Stimulated activated CD8-positive, alpha-beta memory T cell treated with anti-CD3 and anti-CD28 coated beads, Interleukin-12 subunit alpha, Interleukin-12 subunit beta, amount 100 ng/mL, for 1 hour (primary cell): ENCODE results near the gene TMEM196.
"Not testable (repeated sequence)": the region's sequence is repeated elsewhere in the genome, so short reads cannot be mapped to it uniquely, and the experiment has no call there.

Experiments
- DNase-seq: peaks from one replicate; pipeline ENCODE4 v3.0.0-alpha.2; 2020; ENCODE audit warnings: low read depth

Gene TMEM196

DNA sequence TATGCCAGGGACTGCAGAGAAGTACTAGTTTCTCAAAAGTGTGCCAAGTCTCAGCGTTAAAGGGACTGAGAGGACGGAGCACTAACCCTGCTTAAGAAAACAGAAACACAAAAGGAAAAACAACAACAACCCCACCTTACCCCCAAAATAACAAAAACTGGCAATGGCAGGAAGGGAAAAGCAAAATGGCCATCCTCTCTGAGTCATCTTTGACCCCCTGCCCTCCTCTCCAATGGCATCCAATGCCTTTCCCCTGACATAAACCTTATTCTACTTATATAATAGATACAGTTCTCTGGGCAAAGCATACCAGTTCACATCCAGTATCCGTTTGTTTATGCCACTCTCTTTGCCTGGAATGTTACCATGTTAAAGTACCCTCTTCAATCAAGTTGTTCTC, 66.2 kb downstream of the TMEM196 start:
- DNase-seq, result no peak

DNA sequence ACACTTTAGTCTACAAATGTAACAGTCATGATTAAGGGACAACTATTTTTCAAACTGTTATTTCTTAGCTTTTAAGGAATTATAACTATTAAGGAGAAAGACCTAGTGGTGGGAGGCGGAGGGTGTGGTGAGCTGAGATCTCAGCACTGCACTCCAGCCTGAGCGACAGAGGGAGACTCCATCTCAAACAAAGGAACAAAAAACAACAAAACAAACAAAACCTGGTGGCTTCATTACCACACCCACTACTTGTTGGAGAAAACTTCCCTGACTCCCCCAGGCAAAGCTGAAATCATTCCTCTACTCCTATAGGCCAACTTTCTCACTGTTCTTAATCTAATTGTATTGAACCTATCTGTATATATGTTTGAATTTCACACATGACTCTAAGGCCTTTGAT, 67.8 kb downstream of the TMEM196 start:
- DNase-seq, result no peak

DNA sequence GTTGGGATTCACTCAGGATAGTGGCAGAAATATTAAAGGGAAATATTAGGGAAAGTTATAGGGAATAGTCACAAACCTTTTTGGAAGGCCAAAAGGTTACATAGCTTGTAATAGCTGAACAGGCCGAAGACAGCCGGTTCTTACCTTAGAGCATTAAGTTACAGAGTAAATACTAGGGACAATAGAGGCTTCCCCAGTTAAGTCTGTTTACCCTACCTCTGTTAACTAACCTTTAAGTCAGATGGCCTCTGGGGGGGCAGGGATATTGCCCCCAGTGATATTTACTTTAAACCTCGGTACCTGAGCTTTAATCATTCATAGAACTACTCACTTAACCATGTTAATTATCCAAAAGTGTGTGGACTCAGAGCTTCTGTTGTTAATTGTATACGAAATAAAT, 71.9 kb downstream of the TMEM196 start:
- no peak for DNase-seq

DNA sequence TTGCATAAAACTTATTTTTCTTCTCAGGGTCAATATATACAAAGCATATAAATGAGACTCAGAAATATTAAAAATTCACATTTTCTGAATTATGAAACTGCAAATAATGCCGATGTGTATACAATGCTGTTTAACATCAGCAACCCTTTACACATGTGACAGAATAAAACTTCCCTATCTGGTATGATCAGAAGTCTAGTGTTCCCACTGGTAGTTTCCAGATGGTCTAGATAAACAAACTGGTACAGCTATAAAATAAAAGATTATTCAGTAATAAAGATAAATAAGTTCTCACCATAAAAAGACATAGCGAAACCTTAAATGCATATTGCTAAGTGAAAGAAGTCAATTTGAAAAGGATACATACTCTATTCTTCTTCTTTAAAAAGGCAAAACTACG, 72.5 kb downstream of the TMEM196 start:
- no peak for DNase-seq

DNA sequence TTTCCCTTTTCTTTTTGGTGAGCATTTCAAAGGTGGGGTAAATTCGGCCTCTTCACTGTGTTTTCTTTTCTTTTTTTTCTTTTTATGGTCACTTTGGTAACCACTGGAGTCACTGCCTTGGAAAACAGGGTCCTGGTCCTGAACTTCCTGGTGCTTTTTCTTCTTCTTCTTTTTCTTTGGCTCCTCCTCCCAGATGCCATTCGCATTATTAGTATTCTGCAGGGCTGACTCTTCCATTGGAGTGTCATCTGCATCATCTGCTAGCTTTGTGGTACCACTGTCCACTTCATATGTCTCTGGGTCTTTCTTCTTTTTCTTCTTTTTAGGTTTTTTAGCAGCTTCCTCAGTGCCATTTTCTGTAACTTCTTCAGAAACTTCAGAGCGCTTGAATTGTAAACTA, 75.1 kb downstream of the TMEM196 start:
- no peak for DNase-seq

DNA sequence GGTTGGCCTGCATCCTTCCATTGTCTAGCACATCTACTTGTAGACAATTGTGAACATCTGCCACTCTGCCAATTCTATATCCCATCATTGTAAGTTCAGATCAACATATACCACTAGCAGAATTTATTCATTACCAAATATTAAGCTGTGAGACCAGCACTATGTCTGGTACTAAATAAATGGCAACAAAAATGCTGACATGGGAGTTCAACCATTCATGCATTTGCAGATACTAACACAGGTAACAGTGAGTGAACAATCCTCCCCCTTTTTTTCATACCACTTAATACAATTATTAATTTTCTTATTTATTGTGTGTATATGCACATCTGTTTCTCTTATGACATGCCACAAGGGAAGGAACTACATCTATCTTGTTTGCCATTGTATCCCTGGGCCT, 76.5 kb downstream of the TMEM196 start:
- DNase-seq, result no peak

DNA sequence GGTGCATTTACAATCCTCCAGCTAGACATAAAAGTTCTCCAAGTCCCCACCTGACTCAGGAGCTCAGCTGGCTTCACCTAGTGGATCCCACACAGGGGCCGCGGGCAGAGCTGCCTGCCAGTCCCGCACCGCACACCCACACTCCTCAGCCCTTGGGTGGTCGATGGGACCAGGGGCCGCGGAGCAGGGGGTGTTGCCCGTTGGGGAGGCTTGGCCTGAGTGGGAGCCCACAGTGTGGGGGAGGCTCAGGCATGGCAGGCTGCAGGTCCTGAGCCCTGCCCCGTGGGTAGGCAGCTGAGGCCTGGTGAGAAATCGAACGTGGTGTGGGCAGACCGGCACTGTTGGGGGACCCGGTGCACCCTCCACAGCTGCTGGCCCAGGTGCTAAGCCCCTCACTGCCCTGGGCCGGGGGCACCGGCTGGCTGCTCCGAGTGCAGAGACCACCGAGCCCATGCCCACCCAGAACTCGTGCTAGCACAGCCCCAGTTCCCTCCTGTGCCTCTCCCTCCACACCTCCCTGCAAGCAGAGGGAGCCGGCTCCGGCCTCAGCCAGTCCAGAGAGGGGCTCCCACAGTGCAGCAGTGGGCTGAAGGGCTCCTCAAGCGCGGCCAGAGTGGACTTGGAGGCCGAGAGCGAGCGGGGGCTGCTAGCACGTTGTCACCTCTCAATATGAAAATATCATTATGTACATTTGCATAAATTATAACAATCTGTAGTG, 81.1 kb downstream of the TMEM196 start:
- DNase-seq, result no peak

DNA sequence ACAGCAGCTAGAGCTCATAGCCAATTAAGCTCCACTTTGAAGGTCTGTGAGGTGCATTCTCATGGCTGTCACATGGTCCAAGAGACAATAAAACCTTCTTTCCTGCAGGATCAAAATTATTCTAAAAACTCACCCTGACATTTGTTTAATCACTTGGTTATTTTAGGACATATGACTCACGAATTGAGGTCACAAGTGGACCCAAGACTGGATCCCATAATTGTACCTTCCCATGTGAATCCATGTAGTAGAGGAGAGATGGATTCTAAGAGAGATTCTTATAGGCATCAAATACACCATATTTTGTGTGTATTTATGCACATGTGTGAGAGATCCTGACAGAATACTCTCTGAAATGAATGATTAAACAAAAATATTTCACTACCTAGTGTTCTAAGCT, 82.7 kb downstream of the TMEM196 start:
- no peak for DNase-seq

DNA sequence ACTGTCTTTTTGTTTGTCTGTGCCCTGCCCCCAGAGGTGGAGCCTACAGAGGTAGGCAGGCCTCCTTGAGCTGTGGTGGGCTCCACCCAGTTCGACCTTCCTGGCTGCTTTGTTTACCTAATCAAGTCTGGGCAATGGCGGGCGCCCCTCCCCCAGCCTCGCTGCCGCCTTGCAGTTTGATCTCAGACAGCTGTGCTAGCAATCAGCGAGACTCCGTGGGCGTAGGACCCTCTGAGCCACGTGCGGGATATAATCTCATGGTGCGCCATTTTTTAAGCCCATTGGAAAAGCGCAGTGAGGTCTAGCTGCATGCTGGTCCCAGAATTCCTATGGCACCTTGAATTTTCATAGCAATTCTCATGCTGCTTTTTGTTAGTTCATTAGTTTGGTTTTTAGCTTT, 84.3 kb downstream of the TMEM196 start:
- DNase-seq, result not testable (repeated sequence)

DNA sequence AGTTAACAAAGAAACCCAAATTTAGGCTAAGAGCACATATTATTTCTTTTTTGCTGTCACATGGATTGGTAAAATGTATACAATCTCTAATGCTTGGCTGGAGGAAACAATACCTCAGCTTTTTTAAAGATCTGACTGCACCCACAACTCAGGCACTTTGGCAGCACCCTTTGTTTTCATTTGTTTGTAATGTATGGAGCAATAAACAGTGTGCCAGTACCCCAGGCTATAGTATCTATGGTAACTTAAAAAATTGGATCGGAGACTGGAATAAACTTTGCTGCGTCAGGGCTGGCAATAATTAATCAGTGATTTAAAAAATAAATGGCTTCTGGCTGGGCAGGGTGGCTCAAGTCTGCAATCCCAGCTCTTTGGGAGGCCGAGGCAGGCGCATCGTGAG, 91.8 kb downstream of the TMEM196 start:
- no peak for DNase-seq

DNA sequence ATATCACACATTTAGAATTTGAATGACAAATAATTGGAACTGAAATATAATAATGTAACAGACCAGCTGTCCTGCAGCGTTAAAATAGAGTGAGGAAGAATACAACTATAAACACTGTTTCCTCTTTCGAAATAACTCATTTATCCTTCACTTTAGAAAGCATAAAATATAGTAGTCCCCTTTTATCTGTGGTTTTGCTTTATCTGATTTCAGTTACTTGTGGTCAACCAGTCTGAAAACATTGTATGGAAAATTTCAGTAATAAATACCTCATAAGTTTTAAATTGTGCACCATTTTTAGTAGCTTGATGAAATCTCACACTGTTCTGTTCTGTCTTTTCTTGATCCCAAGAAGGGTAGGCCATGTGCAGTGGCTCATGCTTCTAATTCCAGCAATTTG, 96.2 kb downstream of the TMEM196 start:
- DNase-seq, result no peak

DNA sequence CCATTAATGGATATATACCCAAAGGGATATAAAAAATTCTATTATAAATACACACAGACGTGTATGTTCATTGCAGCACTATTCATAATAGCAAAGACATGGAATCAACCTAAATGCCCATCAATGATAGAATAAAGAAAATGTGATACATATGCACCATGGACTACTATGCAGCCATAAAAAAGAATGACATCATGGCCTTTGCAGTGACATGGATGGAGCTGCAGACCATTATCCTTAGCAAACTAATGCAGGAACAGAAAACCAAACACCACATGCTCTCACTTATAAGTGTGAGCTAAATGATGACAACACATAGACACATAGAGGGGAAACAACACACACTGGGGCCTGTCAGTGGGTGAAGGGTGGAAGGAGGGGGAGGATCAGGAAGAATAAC, 97.6 kb downstream of the TMEM196 start:
- DNase-seq, result no peak

DNA sequence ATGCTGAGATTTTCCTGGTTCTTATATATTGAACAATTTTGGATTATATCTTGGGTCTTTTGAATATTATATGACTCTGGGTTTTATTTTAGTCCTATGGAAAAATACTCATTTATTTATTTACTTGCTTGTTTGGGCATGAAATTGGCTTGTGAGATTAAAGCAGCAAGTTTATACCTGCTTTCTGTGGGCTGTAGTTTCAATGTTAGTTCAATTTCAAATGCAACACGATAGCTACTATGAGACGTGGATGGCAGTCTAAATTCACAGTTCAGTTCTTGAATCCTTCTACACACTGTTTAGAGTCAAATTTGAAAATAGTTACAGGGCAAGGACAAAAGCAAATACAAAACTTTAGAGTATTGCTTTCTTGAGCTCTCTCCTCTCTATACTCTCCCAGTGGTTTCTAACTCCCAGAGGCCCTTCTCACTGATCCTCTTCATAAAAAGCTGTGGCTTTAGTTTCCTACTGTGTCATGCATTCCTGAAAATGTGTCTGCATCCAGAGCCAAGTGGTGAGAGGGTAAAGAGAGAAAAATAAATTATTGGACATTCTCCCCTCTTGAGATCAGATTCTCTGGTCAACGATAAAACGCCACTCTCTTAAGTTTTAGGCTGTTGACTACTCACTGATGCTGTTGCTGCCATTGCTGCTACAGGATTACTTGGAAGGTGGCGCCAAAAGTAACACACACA, 99.0 kb downstream of the TMEM196 start:
- no peak for DNase-seq

DNA sequence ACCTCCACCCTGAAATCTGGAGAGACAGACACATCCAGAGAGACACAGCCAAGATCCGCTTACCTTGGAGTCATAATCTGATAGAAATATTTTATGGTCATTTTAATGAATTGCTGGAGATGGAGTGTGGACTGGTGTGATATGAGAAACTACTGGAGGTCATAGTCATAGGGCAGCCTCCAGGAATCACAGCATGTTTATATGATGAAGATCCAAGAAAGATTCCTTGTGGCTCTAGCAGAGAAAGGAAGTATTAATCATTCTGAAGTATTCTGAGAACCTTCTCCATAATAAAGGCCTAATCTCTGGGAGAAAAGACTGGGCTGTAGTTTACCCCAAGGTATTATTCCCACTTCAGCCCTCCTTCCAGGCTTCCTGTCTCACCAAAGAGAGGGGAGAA, 102.6 kb downstream of the TMEM196 start:
- DNase-seq, result no peak
